ENCODE measurements around the gene TEX264.

The TEX264 gene

GRCh38 chr3:51678186-51678585, 7.1 kb downstream of the TEX264 start:
- H3K9me3 Mint-ChIP-seq, result no peaks in the 10 kb centered on the region
- H3K27me3 Mint-ChIP-seq (ENCODE audit: low read depth, poor library complexity), result no peaks in the 10 kb centered on the region
- H3K36me3 Mint-ChIP-seq (ENCODE audit: low read depth), result peaks cover 4% of the 10 kb centered on the region
- no peak for TF ChIP-seq CTCF (IDR thresholded peaks at IDR 0.05)
- peaks cover 27% of the 10 kb centered on the region for H3K4me1 Mint-ChIP-seq
- no peak for DNase-seq
- no peak overlapping the region for H3K4me3 Mint-ChIP-seq
- H3K27ac Mint-ChIP-seq, result no peak overlapping the region

- no peaks in the 10 kb centered on the region for H3K9me3 Mint-ChIP-seq
- no peak for DNase-seq
- no peak overlapping the region for H3K27ac Mint-ChIP-seq
- H3K4me3 Mint-ChIP-seq, result no peak overlapping the region
- no peak for TF ChIP-seq CTCF (IDR thresholded peaks at IDR 0.05)
- H3K4me1 Mint-ChIP-seq, result peaks cover 23% of the 10 kb centered on the region
- peaks cover 4% of the 10 kb centered on the region for H3K36me3 Mint-ChIP-seq (ENCODE audit: low read depth)
- no peaks in the 10 kb centered on the region for H3K27me3 Mint-ChIP-seq (ENCODE audit: low read depth, poor library complexity)
These were observed 7.6 kb downstream of the TEX264 start for GRCh38 chr3:51678641-51679040.

- Mint-ChIP-seq H3K27me3 (ENCODE audit: low read depth, poor library complexity) (no peaks in the 10 kb centered on the region), H3K4me3 (no peak overlapping the region), H3K36me3 (ENCODE audit: low read depth) (peaks cover 4% of the 10 kb centered on the region), H3K9me3 (no peaks in the 10 kb centered on the region), H3K4me1 (peaks cover 16% of the 10 kb centered on the region), H3K27ac (no peak overlapping the region)
- TF ChIP-seq CTCF (IDR thresholded peaks at IDR 0.05), result no peak
- no peak for DNase-seq
These were observed 8.3 kb downstream of the TEX264 start for GRCh38 chr3:51679318-51679717.

GRCh38 chr3:51679777-51680176, 8.7 kb downstream of the TEX264 start:
- DNase-seq, result no peak
- Mint-ChIP-seq H3K9me3 (no peaks in the 10 kb centered on the region), H3K27ac (no peak overlapping the region), H3K27me3 (ENCODE audit: low read depth, poor library complexity) (no peaks in the 10 kb centered on the region), H3K4me3 (no peak overlapping the region), H3K4me1 (peaks cover 14% of the 10 kb centered on the region), H3K36me3 (ENCODE audit: low read depth) (peaks cover 2% of the 10 kb centered on the region)
- TF ChIP-seq CTCF (IDR thresholded peaks at IDR 0.05), result no peak

- DNase-seq, result no peak
- peaks cover 12% of the 10 kb centered on the region for H3K4me1 Mint-ChIP-seq
- H3K27me3 Mint-ChIP-seq (ENCODE audit: low read depth, poor library complexity), result no peaks in the 10 kb centered on the region
- peak overlapping the region; percentile 36 for H3K27ac Mint-ChIP-seq
- no peak overlapping the region for H3K4me3 Mint-ChIP-seq
- TF ChIP-seq CTCF (IDR thresholded peaks at IDR 0.05), result no peak
- H3K9me3 Mint-ChIP-seq, result no peaks in the 10 kb centered on the region
- H3K36me3 Mint-ChIP-seq (ENCODE audit: low read depth), result no peaks in the 10 kb centered on the region
These were observed 9.1 kb downstream of the TEX264 start for GRCh38 chr3:51680196-51680595.

GRCh38 chr3:51680663-51681230, 9.7 kb downstream of the TEX264 start:
- H3K36me3 Mint-ChIP-seq (ENCODE audit: low read depth), result no peaks in the 10 kb centered on the region
- H3K27me3 Mint-ChIP-seq (ENCODE audit: low read depth, poor library complexity), result no peaks in the 10 kb centered on the region
- H3K27ac Mint-ChIP-seq, result peak overlapping the region; percentile 36
- no peak overlapping the region for H3K4me3 Mint-ChIP-seq
- TF ChIP-seq CTCF (IDR thresholded peaks at IDR 0.05), result no peak
- no peak for DNase-seq
- no peaks in the 10 kb centered on the region for H3K9me3 Mint-ChIP-seq
- peaks cover 15% of the 10 kb centered on the region for H3K4me1 Mint-ChIP-seq
